D721Med (cell line): ENCODE measurements around the gene MCEMP1.

Experiments used
- DNase-seq: peaks from one replicate; pipeline ENCODE4 v3.0.0; 2011; ENCODE audit warnings: low spot score; ENCODE audit not compliant: insufficient read length
- FAIRE-seq: peaks from 2 replicates; lab custom pipeline; 2011; peaks lifted over from hg19 to GRCh38; lab: Jason Lieb, UNC
- CTCF ChIP-seq: IDR thresholded peaks from 2 replicates; pipeline ENCODE4 v1.5.1; 2012; ENCODE audit warnings: mild to moderate bottlenecking, control low read depth; ENCODE audit not compliant: insufficient read depth; ENCODE audit errors: missing control alignments

Gene MCEMP1

DNA sequence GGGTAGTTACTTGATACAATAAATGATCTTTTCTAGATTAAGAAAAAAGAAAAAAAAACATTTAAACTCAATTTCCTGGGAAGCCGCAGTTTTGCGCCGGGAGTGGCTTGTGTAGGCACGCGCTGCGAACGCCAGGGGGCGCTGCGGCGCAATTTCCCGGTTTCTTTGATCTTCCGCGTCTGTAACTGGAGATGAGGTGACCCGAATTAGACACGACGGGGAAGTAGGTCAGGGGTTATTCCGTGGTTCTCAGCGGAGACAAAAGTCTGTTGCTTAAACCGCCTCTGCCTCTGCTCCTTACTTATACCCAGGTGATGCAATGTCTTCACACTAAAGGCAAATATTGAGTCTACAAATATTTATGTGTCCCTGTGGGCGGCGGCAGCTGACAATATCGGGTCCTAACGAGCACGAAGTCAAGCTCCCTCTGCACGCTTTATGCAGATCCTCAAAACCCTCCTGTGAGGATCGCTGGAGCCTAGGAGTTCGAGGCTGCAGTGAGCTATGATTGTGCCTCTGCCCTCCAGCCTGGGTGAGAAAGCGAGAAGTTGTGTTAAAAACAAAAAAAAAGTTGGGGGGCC, 24.7 kb upstream of the MCEMP1 start:
- peak; percentile 87 for TF ChIP-seq CTCF
- FAIRE-seq (no peak), DNase-seq (peak; percentile 77)

- no peak for TF ChIP-seq CTCF
- no peak for DNase-seq
Measured at GRCh38 chr19:7654401-7654800, 22.5 kb upstream of the MCEMP1 start.

DNA sequence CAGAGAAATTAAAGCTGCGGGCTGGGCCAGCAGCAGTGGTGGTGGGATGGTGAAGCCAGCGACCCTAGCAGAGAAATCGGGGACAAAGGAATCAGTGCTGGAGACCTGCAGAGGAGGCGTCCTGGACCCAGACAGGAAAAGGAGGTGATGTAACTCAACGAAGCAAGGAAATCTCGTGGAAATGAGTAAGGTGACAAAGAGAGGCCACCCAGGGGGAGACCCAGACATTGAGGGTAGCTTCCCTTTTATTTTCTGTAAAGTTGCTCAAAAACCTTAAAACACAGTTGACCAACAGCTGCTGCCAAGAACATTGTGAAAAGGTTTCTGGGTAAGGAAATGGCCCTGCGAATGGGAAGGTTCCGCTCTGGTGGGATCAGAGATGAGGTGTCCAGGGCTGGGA, 21.3 kb upstream of the MCEMP1 start:
- no peak for TF ChIP-seq CTCF
- DNase-seq (no peak), FAIRE-seq (no peak)

More at GRCh38 chr19:7654401-7654800, 22.5 kb upstream of the MCEMP1 start:
- FAIRE-seq = no peak

- DNase-seq (no peak), FAIRE-seq (no peak)
- TF ChIP-seq CTCF = no peak
Measured at GRCh38 chr19:7657131-7657751, 19.6 kb upstream of the MCEMP1 start.

GRCh38 chr19:7658219-7658686, 18.6 kb upstream of the MCEMP1 start:
- no peak for DNase-seq

DNA sequence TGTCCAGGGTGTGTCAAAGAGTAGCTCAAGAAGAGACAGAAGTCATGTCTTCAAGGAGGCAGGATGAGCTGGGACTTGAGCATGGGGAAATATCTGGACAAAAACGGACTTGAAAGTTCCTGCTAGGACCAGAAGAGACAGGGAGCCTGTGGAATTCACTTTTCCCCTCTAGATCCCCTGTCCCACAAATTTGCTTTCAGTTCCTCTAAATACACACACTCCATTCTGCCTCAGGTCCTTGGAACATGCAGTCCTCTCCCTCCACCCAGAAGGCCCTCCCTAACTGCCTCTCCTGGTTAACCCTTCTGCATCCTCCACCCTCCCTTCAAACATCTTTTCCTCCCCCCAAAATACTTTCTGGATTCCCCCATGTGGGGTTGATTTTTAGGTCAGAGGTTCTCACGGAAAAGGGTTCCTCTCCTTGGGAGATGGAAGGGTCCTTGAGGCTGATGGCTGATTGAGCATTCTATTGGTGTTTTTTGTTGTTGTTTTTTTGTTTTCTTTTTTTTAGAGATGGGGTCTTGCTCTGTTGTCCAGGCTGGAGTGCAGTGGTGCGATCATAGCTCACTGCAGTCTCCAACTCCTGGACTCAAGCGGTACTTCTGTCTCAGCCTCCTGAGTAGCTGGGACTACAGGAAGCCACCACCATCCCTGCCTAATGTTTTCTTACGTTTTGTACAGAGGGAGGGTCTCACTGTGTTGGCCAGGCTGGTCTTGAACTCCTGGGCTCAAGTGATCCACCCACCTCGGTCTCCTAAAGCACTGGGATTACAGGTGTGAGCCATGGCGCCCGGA, 14.9 kb upstream of the MCEMP1 start:
- DNase-seq (no peak), FAIRE-seq (no peak)
- TF ChIP-seq CTCF = no peak

More at GRCh38 chr19:7658219-7658686, 18.6 kb upstream of the MCEMP1 start:
- FAIRE-seq = no peak
- no peak for TF ChIP-seq CTCF

- DNase-seq = no peak
- no peak for TF ChIP-seq CTCF
- FAIRE-seq = no peak
Measured at GRCh38 chr19:7662657-7663056, 14.2 kb upstream of the MCEMP1 start.
